HEK293 (cell line): Measurements from ENCODE around the gene SIM2.

Source experiments
- BCL6B ChIP-seq: fragments of 450-650 bp; formaldehyde crosslinking; IDR thresholded peaks from 2 replicates; pipeline ENCODE4 v1.5.1; 2017; ENCODE audit warnings: missing biosample characterization, missing genetic modification characterization
- GLI4 ChIP-seq: fragments of 450-650 bp; formaldehyde crosslinking; IDR thresholded peaks from 2 replicates; pipeline ENCODE4 v1.5.1; 2016; ENCODE audit warnings: missing biosample characterization, missing genetic modification characterization
- GLIS2 ChIP-seq: fragments of 450-650 bp; formaldehyde crosslinking; IDR thresholded peaks from 2 replicates; pipeline ENCODE4 v1.5.1; 2016; ENCODE audit warnings: missing biosample characterization, missing genetic modification characterization
- HOXD13 ChIP-seq: sonication (generic); formaldehyde crosslinking; IDR thresholded peaks from 2 replicates; pipeline ENCODE4 v1.8.0; 2022; ENCODE audit warnings: missing genetic modification reagents, borderline replicate concordance
- IKZF3 ChIP-seq: fragments of 450-650 bp; IDR thresholded peaks from 2 replicates; pipeline ENCODE4 v1.5.0; 2018; ENCODE audit warnings: missing biosample characterization, mild to moderate bottlenecking, missing genetic modification characterization, moderate library complexity
- KLF10 ChIP-seq: fragments of 450-650 bp; IDR thresholded peaks from 2 replicates; pipeline ENCODE4 v1.5.1; 2018; ENCODE audit warnings: missing biosample characterization, mild to moderate bottlenecking, missing genetic modification characterization
- MYNN ChIP-seq: fragments of 450-650 bp; formaldehyde crosslinking; IDR thresholded peaks from 2 replicates; pipeline ENCODE4 v1.5.1; 2016; ENCODE audit warnings: missing biosample characterization, missing genetic modification characterization, borderline replicate concordance
- RBAK ChIP-seq: fragments of 450-650 bp; formaldehyde crosslinking; IDR thresholded peaks from 2 replicates; pipeline ENCODE4 v1.5.1; 2016; ENCODE audit warnings: missing biosample characterization, missing genetic modification characterization
- REST ChIP-seq: fragments of 450-650 bp; formaldehyde crosslinking; IDR thresholded peaks from 2 replicates; pipeline ENCODE4 v1.5.1; 2016; ENCODE audit warnings: missing biosample characterization, missing genetic modification characterization
- ZBTB17 ChIP-seq: fragments of 450-650 bp; formaldehyde crosslinking; IDR thresholded peaks from 2 replicates; pipeline ENCODE4 v1.5.1; 2016; ENCODE audit warnings: missing biosample characterization, missing genetic modification characterization
- ZBTB26 ChIP-seq: fragments of 450-650 bp; formaldehyde crosslinking; optimal IDR thresholded peaks from 2 replicates; pipeline ENCODE3; 2016; ENCODE audit warnings: missing biosample characterization, mild to moderate bottlenecking, missing genetic modification characterization
- ZBTB49 ChIP-seq: fragments of 450-650 bp; formaldehyde crosslinking; IDR thresholded peaks from 2 replicates; pipeline ENCODE4 v1.5.1; 2016; ENCODE audit warnings: missing biosample characterization, missing genetic modification characterization, low read depth
- ZIC2 ChIP-seq: fragments of 450-650 bp; formaldehyde crosslinking; IDR thresholded peaks from 2 replicates; pipeline ENCODE4 v1.5.1; 2016; ENCODE audit warnings: missing biosample characterization, missing genetic modification characterization
- ZNF223 ChIP-seq: fragments of 450-650 bp; formaldehyde crosslinking; IDR thresholded peaks from 2 replicates; pipeline ENCODE4 v1.5.1; 2016; ENCODE audit warnings: missing biosample characterization, missing genetic modification characterization
- ZNF24 ChIP-seq: fragments of 450-650 bp; formaldehyde crosslinking; IDR thresholded peaks from 2 replicates; pipeline ENCODE4 v1.5.1; 2016; ENCODE audit warnings: missing biosample characterization, missing genetic modification characterization
- ZNF280D ChIP-seq: fragments of 450-650 bp; formaldehyde crosslinking; IDR thresholded peaks from 2 replicates; pipeline ENCODE4 v1.5.1; 2016; ENCODE audit warnings: missing biosample characterization, missing genetic modification characterization
- ZNF324 ChIP-seq: fragments of 450-650 bp; formaldehyde crosslinking; IDR thresholded peaks from 2 replicates; pipeline ENCODE4 v1.5.1; 2016; ENCODE audit warnings: missing biosample characterization, missing genetic modification characterization
- ZNF362 ChIP-seq: fragments of 450-650 bp; formaldehyde crosslinking; IDR thresholded peaks from 2 replicates; pipeline ENCODE4 v1.5.1; 2016; ENCODE audit warnings: missing biosample characterization, missing genetic modification characterization
- ZNF366 ChIP-seq: fragments of 450-650 bp; formaldehyde crosslinking; conservative IDR thresholded peaks from 2 replicates; pipeline ENCODE4 v1.5.1; 2016; ENCODE audit warnings: missing biosample characterization, missing genetic modification characterization
- ZNF426 ChIP-seq: fragments of 450-650 bp; formaldehyde crosslinking; IDR thresholded peaks from 2 replicates; pipeline ENCODE4 v1.5.1; 2017; ENCODE audit warnings: missing biosample characterization, missing genetic modification characterization, mild to moderate bottlenecking, inconsistent platforms, moderate library complexity
- ZNF433 ChIP-seq: fragments of 450-650 bp; formaldehyde crosslinking; IDR thresholded peaks from 2 replicates; pipeline ENCODE4 v1.5.1; 2016; ENCODE audit warnings: missing biosample characterization, missing genetic modification characterization, low read depth
- ZNF560 ChIP-seq: fragments of 450-650 bp; formaldehyde crosslinking; IDR thresholded peaks from 2 replicates; pipeline ENCODE4 v1.5.1; 2017; ENCODE audit warnings: missing biosample characterization, missing genetic modification characterization, borderline replicate concordance
- ZNF600 ChIP-seq: fragments of 450-650 bp; formaldehyde crosslinking; IDR thresholded peaks from 2 replicates; pipeline ENCODE4 v1.5.1; 2016; ENCODE audit warnings: missing biosample characterization, missing genetic modification characterization
- ZNF654 ChIP-seq: fragments of 450-650 bp; formaldehyde crosslinking; IDR thresholded peaks from 2 replicates; pipeline ENCODE4 v1.5.1; 2016; ENCODE audit warnings: low read depth, missing biosample characterization, missing genetic modification characterization
- ZNF664 ChIP-seq: fragments of 450-650 bp; formaldehyde crosslinking; IDR thresholded peaks from 2 replicates; pipeline ENCODE4 v1.5.1; 2016; ENCODE audit warnings: missing biosample characterization, missing genetic modification characterization
- ZNF677 ChIP-seq: fragments of 450-650 bp; IDR thresholded peaks from 2 replicates; pipeline ENCODE4 v1.5.0; 2018; ENCODE audit warnings: missing biosample characterization, mild to moderate bottlenecking, missing genetic modification characterization, moderate library complexity
- ZNF707 ChIP-seq: fragments of 450-650 bp; formaldehyde crosslinking; IDR thresholded peaks from 2 replicates; pipeline ENCODE4 v1.5.1; 2016; ENCODE audit warnings: missing biosample characterization, missing genetic modification characterization
- ZNF768 ChIP-seq: fragments of 450-650 bp; formaldehyde crosslinking; IDR thresholded peaks from 2 replicates; pipeline ENCODE4 v1.5.1; 2018; ENCODE audit warnings: missing biosample characterization, mild to moderate bottlenecking, missing genetic modification characterization

Gene SIM2

GRCh38 chr21:36661511-36662309 lies 37.2 kb upstream of the SIM2 start (continued):
- peak; percentile 29; the same call in 1 of the 2 replicates for TF ChIP-seq ZBTB17 (tag by site-specific recombination)
- TF ChIP-seq ZNF560 (tag by site-specific recombination) = no peak
- no peak for TF ChIP-seq ZNF768
- TF ChIP-seq IKZF3 (tag by site-specific recombination) = 0 out of 2 replicates have a peak, but pooled peaks have one; percentile 46
- TF ChIP-seq ZNF654 (tag by site-specific recombination) = peak; percentile 55
- TF ChIP-seq BCL6B (tag by site-specific recombination) = no peak
- no peak for TF ChIP-seq ZBTB26
- no peak for TF ChIP-seq ZNF433 (tag by site-specific recombination)
- no peak for TF ChIP-seq ZNF362
- TF ChIP-seq ZNF707 (tag by site-specific recombination) = no peak
- no peak for TF ChIP-seq KLF10
- TF ChIP-seq ZIC2 (tag by site-specific recombination) = no peak
- no peak for TF ChIP-seq MYNN (tag by site-specific recombination)
- TF ChIP-seq RBAK (tag by site-specific recombination) = no peak
- TF ChIP-seq ZNF24 (tag by site-specific recombination) = no peak
- no peak for TF ChIP-seq ZNF426
- TF ChIP-seq ZNF677 (tag by site-specific recombination) = no peak
- no peak for TF ChIP-seq ZNF664
- no peak for TF ChIP-seq GLI4 (tag by site-specific recombination)
- no peak for TF ChIP-seq ZNF366 (tag by site-specific recombination)
- TF ChIP-seq ZNF600 = 0 out of 2 replicates have a peak, but pooled peaks have one; percentile 16
- no peak for TF ChIP-seq GLIS2 (tag by site-specific recombination)
- no peak for TF ChIP-seq ZNF223 (tag by site-specific recombination)
- no peak for TF ChIP-seq REST (tag by site-specific recombination)
- no peak for TF ChIP-seq ZNF280D (tag by site-specific recombination)
- no peak for TF ChIP-seq ZNF324 (tag by site-specific recombination)
- no peak for TF ChIP-seq ZBTB49 (tag by site-specific recombination)
- TF ChIP-seq HOXD13 (CRISPR knock-in tag) = no peak
